NCI-H526 treated with DMSO at 0.1 percent for 48 hours (cell line): ENCODE measurements around the gene BRAT1.
A peak's percentile ranks its signal among the peaks of the same experiment; 100 is the strongest.

Source experiments
- DNase-seq: peaks from one replicate; lab custom pipeline; 2025; lab: John Stamatoyannopoulos, UW

The BRAT1 gene

GRCh38 chr7:2523461-2523936 lies 31.8 kb downstream of the BRAT1 start:
- DNase-seq, result peak; percentile 65

DNA sequence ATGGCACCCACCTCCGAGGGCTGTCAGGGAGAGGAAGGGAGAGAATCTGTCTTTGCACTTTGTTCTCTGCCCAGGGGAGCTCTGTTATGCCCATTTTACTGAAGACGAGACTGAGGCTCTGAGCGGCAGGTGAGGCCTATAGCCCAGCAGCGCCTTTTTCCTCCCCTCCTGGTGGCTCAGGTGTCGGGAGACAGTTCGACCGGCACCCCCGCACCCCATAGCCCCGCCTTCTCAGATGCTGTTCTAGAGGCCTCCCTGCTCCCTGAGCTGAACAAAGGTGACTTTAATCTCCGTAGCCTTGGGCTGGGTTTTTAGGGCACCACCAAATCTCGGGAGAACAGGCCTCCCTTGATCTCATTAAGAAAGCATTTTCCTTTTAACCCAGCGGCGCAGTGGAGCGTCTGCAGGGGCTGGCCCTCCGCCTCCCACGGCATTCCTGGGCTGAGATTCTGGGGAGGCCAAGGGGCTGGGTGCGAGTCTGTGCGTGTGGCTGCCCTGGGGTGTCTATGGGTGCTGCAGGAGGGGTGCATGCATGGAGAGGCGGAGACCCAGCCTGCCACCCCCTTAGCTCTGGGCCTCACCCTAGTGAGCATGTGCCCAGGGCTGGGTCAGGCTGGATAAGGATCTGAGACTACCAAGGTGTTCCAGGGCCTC lies 32.4 kb downstream of the BRAT1 start:
- DNase-seq, result no peak

GRCh38 chr7:2521952-2522591 lies 33.3 kb downstream of the BRAT1 start:
- no peak for DNase-seq

- DNase-seq, result no peak
These were observed 34.0 kb downstream of the BRAT1 start for GRCh38 chr7:2521341-2521745.

DNA sequence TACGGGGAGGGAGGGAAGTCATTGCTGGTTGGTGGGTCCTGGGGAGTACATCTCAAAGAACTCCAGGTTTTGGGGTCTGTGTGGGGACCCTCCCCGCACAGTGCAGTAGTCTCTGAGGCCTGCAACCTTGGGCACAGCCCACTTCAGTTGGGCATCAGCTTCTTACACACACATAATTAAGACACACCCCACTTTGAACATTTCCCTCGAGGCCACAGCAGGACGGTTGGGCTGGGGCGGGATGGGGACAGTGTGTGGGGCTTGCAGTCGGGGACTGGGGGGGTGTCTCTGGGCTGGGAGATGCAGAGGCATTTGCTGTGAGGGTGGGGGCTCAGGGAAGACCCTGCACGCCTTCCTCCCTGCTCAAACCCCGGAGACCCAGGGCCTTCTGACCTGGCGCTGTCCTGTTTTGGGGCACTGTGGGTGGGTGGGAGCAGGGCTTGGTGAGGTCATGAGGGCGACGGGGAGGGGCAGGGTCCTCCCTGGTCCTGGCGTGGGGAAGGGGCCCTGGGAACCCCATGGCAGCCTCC lies 34.5 kb downstream of the BRAT1 start:
- DNase-seq, result no peak

GRCh38 chr7:2520131-2520760 lies 35.1 kb downstream of the BRAT1 start:
- no peak for DNase-seq

GRCh38 chr7:2519119-2519930 lies 36.0 kb downstream of the BRAT1 start, which contains the start of gene LFNG:
Gene LFNG, plus strand, starts transcription at chr7:2519774. Its CDS starts 88 bp downstream, at chr7:2519862.
- DNase-seq, result peak; percentile 75

DNA sequence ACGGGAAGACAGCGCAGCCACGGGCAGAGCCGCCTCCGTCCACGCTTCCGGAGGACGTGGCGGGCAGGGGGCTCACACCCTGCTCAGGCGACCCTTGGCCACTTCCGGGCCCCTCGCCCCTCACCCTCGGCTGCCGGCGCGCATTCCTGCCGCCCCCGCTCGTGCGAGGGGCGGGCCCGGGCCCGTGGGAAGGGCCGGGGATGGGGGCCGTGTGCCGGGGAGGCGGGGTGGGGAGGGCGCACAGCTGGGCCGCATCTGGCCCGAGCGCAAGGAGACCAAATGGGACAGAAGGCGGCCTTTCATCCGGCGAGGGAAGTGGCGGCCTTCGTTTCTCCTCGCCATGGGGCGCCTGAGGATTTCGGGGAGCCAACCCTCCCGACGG lies 36.6 kb downstream of the BRAT1 start:
- no peak for DNase-seq

GRCh38 chr7:2517678-2518507 lies 37.4 kb downstream of the BRAT1 start:
- DNase-seq, result no peak

DNA sequence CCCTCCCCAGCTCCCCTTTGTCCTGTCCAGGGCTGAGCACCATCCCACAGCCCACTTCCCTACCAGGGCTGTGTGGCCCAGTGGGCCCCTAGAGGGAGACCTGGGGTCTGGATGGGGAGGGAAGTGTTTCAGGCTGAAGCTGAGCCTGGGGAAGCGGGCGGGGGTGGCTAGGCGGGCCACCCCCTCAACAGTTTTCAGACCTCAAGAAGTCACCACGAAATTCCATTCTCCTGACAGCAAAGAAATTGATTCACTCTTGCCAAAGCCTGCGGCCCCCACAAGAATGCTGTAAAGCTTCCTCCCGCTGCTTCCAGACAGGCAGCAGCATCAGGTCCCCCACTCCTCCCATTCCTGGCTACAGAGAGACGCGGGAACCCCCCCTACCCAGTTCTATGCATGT lies 38.3 kb downstream of the BRAT1 start:
- DNase-seq, result no peak

GRCh38 chr7:2516194-2516555 lies 39.1 kb downstream of the BRAT1 start:
- DNase-seq, result no peak

- no peak for DNase-seq
These were observed 39.7 kb downstream of the BRAT1 start for GRCh38 chr7:2515424-2516193.

DNA sequence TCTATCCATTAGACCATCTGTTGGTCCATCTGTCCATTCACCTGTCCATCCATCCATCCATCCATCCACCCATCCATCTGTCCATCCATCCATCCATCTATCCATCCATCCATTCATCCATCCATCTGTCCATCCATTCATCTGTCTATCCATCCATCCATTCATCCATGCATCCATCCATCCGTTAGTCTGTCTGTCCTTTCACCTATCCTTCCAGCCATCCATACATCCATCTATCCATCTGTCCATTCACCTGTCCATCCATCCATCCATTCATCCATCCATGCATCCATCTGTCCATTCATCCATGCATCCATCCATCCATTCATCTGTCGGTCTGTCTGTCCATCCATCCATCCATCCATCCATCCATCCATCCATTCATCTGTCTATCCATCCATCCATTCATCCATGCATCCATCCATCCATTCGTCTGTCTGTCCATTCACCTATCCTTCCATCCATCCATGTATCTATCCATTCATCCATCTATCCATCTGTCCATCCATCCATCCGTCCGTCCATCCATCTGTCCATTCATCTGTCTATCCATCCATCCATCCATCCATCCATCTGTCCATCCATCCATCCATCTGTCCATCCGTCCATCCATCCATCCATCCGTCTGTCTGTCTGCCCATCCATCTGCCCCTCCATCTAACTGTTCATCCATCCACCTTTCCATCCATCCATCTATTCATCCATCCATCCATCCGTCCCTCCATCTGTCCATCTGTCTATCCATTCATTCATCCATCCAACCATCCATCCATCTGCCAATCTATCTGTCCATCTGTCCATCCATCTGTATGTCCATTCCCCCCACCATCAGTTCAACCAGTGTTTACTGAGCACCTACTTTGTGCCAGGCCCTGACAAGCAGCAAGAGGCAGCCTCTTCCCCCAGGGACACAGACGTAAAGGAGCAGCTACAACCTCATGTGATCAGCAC lies 40.6 kb downstream of the BRAT1 start:
- DNase-seq, result no peak

DNA sequence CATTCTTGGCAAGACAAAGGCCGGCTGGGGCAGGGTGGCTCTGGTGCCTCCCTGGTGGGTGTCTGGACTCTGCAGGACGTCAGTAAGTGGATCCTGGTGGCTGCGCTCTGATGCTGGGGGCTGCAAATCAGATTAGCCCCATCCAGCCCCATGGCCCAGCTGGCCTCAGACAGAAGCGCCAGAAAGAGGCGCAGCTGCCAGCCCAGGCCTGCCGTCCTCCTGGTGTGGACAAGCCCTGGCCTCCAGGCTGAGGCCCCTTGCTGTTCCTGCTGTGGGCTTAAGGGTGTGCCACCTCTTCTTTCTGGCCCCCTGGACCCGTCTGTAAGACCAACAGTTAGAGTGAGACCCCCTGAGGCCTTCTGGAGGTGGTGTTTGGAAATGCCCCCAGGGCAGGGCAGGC lies 41.6 kb downstream of the BRAT1 start:
- DNase-seq, result no peak

DNA sequence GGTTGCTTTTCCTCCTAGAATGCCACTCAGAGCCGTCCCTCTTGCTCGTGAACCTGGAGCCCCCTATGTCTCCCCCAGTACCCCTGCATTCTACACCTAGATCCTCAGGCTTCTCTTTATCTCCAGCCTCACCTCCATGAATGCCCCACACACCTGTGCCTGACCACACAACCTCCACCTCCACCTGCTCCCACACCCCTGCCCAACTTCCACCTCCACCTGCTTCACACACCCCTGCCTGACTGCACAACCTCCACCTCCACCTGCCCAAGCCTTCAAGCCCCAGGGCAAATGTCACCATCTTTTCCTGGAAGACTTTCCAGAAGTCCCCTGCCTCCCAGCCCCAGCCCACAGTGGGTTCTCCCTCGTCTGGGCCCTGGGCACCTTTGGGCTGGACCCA lies 42.6 kb downstream of the BRAT1 start:
- DNase-seq, result no peak

GRCh38 chr7:2512179-2512661 lies 43.1 kb downstream of the BRAT1 start:
- no peak for DNase-seq

DNA sequence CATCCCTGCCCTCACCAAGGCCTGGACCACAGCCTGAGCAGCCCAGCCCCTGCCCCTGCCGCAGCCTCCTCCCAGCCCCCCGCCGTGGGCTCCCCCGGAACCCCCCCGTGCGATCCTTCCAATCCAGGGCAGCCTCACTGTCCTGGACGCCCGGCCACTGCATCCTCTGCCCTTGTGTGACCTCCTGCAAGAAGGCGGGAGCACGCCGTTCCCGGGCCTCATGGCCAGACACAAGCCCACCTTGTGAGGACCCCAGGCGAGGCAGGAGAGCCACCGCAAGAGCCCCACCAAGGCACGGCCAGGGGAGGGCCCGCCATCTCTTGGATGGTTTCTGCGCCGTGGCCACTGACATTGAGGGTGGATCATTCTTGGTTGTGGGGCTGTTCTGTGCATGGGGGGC lies 43.6 kb downstream of the BRAT1 start:
- no peak for DNase-seq

DNA sequence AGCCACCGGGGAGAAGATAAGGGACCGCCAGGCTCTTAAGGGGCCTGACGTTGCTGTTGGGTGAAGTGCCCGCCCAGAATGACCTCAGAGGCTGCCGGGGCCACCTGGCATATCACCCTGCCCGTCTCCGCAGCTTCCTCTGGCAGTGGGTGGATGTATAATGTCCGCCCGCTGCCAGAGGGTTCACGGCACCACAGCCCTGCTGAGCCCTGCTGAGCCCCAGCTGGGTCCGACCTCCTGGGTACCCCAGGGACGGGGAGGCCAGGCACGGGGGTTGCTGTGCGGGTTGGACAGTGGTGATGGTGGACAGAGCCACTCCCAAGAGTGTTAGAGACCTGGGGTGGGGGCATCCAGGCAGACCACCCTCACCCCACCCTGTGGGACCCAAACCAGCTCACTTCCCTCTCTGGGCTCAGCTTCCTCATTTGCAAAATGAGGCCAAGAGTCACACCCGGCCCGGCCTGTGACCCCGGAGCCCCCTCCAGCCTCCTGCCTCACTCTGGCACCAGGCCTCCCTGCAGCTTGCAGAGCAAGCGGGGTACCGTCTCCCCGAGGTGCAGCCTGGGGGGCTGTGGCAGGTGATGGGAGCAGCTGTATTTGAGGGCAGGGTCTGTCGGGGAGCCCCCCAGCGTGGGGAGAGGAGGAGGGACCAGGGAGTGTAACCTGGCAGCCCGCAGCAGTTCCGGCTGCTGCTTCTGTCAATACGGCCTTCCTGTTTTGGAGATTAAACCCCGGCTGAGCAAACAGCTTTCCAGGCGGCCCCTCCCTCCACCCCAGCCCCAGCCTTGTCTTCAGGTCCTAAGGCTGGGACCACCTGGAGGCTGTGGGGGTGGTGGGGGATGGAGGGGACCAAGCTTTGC lies 44.2 kb downstream of the BRAT1 start:
- no peak for DNase-seq
